Lower leg skin (tissue), 3 donors: ENCODE measurements around the gene CRACR2A.

Source experiments
- CTCF ChIP-seq, 3 donors: fragments of 450-650 bp; IDR thresholded peaks; one replicate each; pipeline ENCODE4 v1.5.1; 2016; ENCODE audit warnings: antibody characterized with exemption in 3 of 3, mild to moderate bottlenecking in 3 of 3, moderate library complexity in 2 of 3
- POLR2A ChIP-seq, 2 donors: fragments of 450-650 bp; IDR thresholded peaks; one replicate each; pipeline ENCODE4 v1.6.1; 2016 to 2017; ENCODE audit warnings: antibody characterized with exemption in 2 of 2, mild to moderate bottlenecking in 1 of 2, moderate library complexity in 1 of 2

GRCh38 chr12:3666441-3666840 lies 86.5 kb downstream of the CRACR2A start:
- TF ChIP-seq POLR2A (IDR thresholded peaks at IDR 0.05) = no peak
- TF ChIP-seq CTCF (IDR thresholded peaks at IDR 0.05) = no peak
